ENCODE results near the gene PRPH2. TPM values are rescaled to one million over a fixed set of nuclear protein-coding genes. Genes with fewer than 3 reads are reported as not detected.

PRPH2 gene, protein sequence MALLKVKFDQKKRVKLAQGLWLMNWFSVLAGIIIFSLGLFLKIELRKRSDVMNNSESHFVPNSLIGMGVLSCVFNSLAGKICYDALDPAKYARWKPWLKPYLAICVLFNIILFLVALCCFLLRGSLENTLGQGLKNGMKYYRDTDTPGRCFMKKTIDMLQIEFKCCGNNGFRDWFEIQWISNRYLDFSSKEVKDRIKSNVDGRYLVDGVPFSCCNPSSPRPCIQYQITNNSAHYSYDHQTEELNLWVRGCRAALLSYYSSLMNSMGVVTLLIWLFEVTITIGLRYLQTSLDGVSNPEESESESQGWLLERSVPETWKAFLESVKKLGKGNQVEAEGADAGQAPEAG
- 1 to 10 TPM in 3 of 4 donors, under 1 TPM in 1; 0.31 to 2.1 (median 1.3) TPM for total RNA-seq

DNA sequence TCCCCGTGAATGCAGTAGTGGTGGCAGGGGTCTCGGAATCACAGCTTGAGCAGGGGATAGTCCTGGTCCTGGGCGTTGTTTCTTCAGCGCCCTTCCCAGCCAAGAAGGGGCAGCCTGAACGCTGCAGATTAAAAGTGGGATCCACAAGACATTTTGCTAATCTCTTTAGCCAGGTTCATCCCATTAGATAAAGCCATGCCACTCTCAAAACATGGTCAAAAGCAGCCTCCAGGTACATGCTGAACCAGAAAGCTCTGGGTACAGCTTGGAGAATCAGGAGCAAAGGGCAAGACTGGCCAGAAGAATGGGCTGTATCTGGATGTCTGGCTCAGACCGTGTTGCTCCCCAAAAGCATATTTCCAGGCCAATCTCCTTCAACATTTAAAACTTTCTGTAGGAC lies at the start of gene PRPH2:
TSS of gene PRPH2 (minus strand) at position 101 of the 400 bp plus-strand sequence. CDS start 263 bp downstream, outside the sequence.
- Histone ChIP-seq H3K4me3 (no peak within 1 kb of the TSS), H3K27me3 (no peaks in the 10 kb centered on the region), H3K27ac (no peak within 1 kb of the TSS), H3K36me3 (peaks cover 0 to 7% of the 10 kb centered on the region in 2 donors), H3K9me3 (no peaks in the 10 kb centered on the region), H3K4me1 (peaks cover 2 to 20% (median 4%) of the 10 kb centered on the region in 3 donors)
- no peak for ATAC-seq
- TF ChIP-seq, protein P1, sequence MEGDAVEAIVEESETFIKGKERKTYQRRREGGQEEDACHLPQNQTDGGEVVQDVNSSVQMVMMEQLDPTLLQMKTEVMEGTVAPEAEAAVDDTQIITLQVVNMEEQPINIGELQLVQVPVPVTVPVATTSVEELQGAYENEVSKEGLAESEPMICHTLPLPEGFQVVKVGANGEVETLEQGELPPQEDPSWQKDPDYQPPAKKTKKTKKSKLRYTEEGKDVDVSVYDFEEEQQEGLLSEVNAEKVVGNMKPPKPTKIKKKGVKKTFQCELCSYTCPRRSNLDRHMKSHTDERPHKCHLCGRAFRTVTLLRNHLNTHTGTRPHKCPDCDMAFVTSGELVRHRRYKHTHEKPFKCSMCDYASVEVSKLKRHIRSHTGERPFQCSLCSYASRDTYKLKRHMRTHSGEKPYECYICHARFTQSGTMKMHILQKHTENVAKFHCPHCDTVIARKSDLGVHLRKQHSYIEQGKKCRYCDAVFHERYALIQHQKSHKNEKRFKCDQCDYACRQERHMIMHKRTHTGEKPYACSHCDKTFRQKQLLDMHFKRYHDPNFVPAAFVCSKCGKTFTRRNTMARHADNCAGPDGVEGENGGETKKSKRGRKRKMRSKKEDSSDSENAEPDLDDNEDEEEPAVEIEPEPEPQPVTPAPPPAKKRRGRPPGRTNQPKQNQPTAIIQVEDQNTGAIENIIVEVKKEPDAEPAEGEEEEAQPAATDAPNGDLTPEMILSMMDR (IDR thresholded peaks at IDR 0.05): no peak
- TF ChIP-seq POLR2A (IDR thresholded peaks at IDR 0.05): no peak
- no peak for TF ChIP-seq EP300 (IDR thresholded peaks at IDR 0.05)
- no peak for TF ChIP-seq POLR2AphosphoS5 (IDR thresholded peaks at IDR 0.05)
- 78% methylated on average over 2 of the region's 6 CpGs; no CpG with 5 or more reads in 1 of the 2 donors for WGBS, 2 donors (ENCODE audit: low coverage in 1 of 2)

DNA sequence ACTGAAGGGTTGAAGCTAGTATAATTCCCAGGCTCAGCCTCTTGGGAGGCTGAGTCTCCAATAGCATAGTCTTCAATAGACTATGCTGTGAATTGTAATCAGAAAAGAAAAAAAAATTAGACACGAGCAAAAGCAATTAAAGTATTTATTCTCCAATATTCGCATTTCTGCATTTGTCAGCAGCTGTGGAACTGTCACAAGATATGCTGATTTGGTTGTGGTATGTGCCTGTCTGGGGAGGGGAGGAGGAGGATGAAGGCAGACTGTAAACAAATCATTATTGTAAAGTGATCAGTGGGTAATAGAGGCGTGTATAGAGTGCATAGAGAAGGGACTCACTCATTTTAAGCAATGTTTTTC lies 49.3 kb upstream of the PRPH2 start:
- 67 to 75% methylated on average over 3 of the region's 3 CpGs for WGBS, 2 donors (ENCODE audit: low coverage in 1 of 2)
- no peaks in the 10 kb centered on the region for H3K9me3 ChIP-seq
- H3K4me1 ChIP-seq: peaks cover 0 to 13% (median 0%) of the 10 kb centered on the region in 3 donors
- TF ChIP-seq POLR2AphosphoS5 (IDR thresholded peaks at IDR 0.05) (no peak), POLR2A (IDR thresholded peaks at IDR 0.05) (no peak), EP300 (IDR thresholded peaks at IDR 0.05) (no peak)
- H3K27ac ChIP-seq: no peak overlapping the region
- no peak for ATAC-seq
- H3K36me3 ChIP-seq: peaks cover 0 to 4% of the 10 kb centered on the region in 2 donors
- H3K4me3 ChIP-seq: peak overlapping the region in 1 of 2 donors; percentile 24
- H3K27me3 ChIP-seq: no peaks in the 10 kb centered on the region

DNA sequence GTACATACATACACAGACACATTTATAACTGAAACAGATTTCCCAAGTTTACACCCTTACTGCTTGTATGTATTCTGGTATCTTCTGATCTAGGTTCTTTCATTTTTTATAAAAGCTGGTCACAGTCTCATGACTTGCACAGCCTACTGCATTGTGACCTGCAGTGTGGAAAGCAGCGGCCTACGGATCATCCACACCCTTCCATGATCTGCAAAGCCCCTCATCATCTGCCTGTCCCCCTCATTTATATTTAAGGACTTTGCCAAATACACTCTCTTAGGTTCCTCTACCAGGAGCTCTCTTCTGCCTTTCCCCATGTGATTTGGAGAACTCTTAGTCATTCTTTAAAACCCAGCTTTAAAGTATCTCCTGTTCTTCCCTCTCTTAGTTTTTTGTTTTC lies 47.4 kb upstream of the PRPH2 start:
- Histone ChIP-seq H3K27ac (no peak overlapping the region), H3K36me3 (peaks cover 0 to 8% of the 10 kb centered on the region in 2 donors), H3K27me3 (no peaks in the 10 kb centered on the region), H3K4me1 (peaks cover 0 to 11% (median 0%) of the 10 kb centered on the region in 3 donors), H3K9me3 (no peaks in the 10 kb centered on the region), H3K4me3 (no peak overlapping the region)
- no peak for ATAC-seq
- WGBS, 2 donors (ENCODE audit: low coverage in 1 of 2): 90 to 97% methylated on average over 2 of the region's 2 CpGs
- TF ChIP-seq POLR2AphosphoS5 (IDR thresholded peaks at IDR 0.05) (no peak), POLR2A (IDR thresholded peaks at IDR 0.05) (no peak), EP300 (IDR thresholded peaks at IDR 0.05) (no peak)
- TF ChIP-seq, protein P1 (IDR thresholded peaks at IDR 0.05): no peak

DNA sequence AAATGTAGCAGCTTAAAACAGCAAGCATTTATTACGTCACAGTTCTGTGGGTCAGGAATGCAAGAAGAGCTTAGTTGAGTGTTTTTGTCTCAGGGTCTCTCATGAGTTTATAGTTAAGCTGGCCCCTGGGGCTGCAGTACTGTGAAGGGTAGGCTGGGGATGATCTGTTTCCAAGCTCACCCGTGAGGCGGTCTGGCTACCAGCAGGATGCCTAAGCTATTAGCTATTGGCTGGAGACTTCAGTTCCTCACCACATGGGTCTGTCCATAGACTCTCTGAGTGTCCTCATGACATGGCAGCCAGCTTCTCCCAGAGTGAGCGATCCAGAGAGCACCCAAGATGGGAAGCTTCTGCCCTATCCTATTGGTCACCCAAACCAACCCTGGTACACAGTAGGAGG lies 46.7 kb upstream of the PRPH2 start:
- 88 to 100% methylated on average over 1 to 3 of the region's 4 CpGs for WGBS, 2 donors (ENCODE audit: low coverage in 1 of 2)
- ATAC-seq: no peak
- Histone ChIP-seq H3K36me3 (peaks cover 0 to 8% of the 10 kb centered on the region in 2 donors), H3K27ac (no peak overlapping the region), H3K4me3 (no peak overlapping the region), H3K27me3 (no peaks in the 10 kb centered on the region), H3K9me3 (no peaks in the 10 kb centered on the region), H3K4me1 (peaks cover 0 to 11% (median 0%) of the 10 kb centered on the region in 3 donors)
- TF ChIP-seq, protein P1 (IDR thresholded peaks at IDR 0.05): no peak
- TF ChIP-seq EP300 (IDR thresholded peaks at IDR 0.05) (no peak), POLR2AphosphoS5 (IDR thresholded peaks at IDR 0.05) (no peak), POLR2A (IDR thresholded peaks at IDR 0.05) (no peak)

DNA sequence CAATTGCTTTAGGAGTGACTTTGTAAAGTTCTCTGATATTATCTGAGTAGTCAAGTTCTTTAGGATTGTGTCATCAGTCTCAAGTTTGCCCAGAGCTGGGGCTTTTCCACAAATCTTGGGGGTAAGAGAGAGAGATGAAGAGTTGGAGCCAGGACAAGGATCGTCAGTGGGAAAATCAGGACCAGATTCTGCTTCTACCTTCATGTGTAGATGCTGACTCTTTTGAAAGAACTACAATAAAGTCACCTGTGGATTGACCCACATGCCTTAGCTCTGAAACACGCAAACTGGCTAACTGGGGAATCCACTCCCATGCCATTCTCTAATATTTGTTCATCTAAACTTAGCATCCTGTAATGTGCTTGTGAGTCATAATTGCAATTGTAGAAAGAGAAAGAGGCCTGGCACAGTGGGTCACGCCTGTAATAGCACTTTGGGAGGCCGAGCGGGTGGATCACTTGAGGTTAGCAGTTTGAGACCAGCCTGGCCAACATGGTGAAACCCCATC lies 43.8 kb upstream of the PRPH2 start:
- Histone ChIP-seq H3K9me3 (no peaks in the 10 kb centered on the region), H3K27ac (no peak overlapping the region), H3K4me1 (peaks cover 0 to 7% (median 0%) of the 10 kb centered on the region in 3 donors), H3K27me3 (no peaks in the 10 kb centered on the region), H3K36me3 (peaks cover 0 to 9% of the 10 kb centered on the region in 2 donors), H3K4me3 (no peak overlapping the region)
- no peak for ATAC-seq
- 74% methylated on average over 5 of the region's 5 CpGs; no CpG with 5 or more reads in 1 of the 2 donors for WGBS, 2 donors (ENCODE audit: low coverage in 1 of 2)
- TF ChIP-seq POLR2AphosphoS5 (IDR thresholded peaks at IDR 0.05) (no peak), EP300 (IDR thresholded peaks at IDR 0.05) (no peak), POLR2A (IDR thresholded peaks at IDR 0.05) (no peak)
- TF ChIP-seq, protein P1 (IDR thresholded peaks at IDR 0.05): no peak

Measured in gastroesophageal sphincter (tissue), 4 donors.